ENCODE measurements around the gene SIRT4. TPM values are rescaled to one million over a fixed set of nuclear protein-coding genes. Genes with fewer than 3 reads are reported as not detected.

SIRT4 gene
- total RNA-seq, 1 experiment from 2014 or later: 1.9 TPM

DNA sequence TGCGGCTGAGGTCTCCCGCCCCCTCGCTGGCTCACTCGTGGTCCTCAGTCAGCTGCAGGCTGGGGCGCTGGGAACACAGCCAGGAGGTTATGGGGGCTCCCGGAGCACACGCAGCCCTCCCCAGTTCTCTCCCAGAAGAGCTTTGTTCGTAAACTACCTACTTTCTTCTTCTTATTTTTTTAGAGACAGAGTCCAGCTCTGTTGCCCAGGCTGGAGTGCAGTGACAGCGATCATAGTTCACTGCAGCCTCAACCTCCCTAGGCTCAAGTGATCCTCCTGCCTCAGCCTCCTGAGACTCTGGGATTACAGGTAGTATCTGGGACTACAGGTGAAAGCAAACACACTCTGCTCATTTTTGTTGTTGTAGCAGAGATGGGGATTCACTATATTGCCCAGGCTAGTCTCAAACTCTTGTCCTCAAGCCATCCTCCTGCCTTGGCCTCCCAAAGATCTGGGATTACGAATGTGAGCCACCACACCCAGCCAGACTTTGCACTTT lies 41.0 kb downstream of the SIRT4 start:
- Histone ChIP-seq H2AFZ (ENCODE audit: low read length) (no peak overlapping the region), H3K36me3 (ENCODE audit: low read depth, low read length) (no peaks in the 10 kb centered on the region), H3K4me3 (ENCODE audit: low read length) (no peak overlapping the region), H3K9me3 (ENCODE audit: low read length) (no peaks in the 10 kb centered on the region), H3K9me2 (replicated peaks; ENCODE audit: low read length) (no peaks in the 10 kb centered on the region), H3K4me2 (ENCODE audit: low read length) (no peak overlapping the region), H3K27ac (ENCODE audit: low read length) (no peak overlapping the region), H3K27me3 (ENCODE audit: low read length) (no peaks in the 10 kb centered on the region), H3K9ac (ENCODE audit: low read length) (no peak overlapping the region), H4K20me1 (ENCODE audit: low read length) (no peaks in the 10 kb centered on the region), H3K79me2 (ENCODE audit: low read length) (no peaks in the 10 kb centered on the region), H3F3A (ENCODE audit: low read length, unreplicated experiment) (no peaks in the 10 kb centered on the region), H3K4me1 (ENCODE audit: insufficient read depth, low read length) (no peaks in the 10 kb centered on the region)
- DNase-seq: no peak
- no TSS peak for BruUV-seq (replicated peaks)
- no peak for TF ChIP-seq CTCF (conservative IDR thresholded peaks at IDR 0.05; ENCODE audit: low read depth, low read length)
- TF ChIP-seq EZH2phosphoT487 (IDR thresholded peaks at IDR 0.05; ENCODE audit: borderline replicate concordance, low read length): no peak
- TF ChIP-seq EZH2 (IDR thresholded peaks at IDR 0.05; ENCODE audit: low read length, unreplicated experiment): no peak
- ATAC-seq: no peak
- ChIA-PET CTCF (no interaction called here), POLR2A (ENCODE audit: unreplicated experiment) (no interaction called here)
- intact Hi-C loops (cut with micrococcal nuclease): no loop called here

DNA sequence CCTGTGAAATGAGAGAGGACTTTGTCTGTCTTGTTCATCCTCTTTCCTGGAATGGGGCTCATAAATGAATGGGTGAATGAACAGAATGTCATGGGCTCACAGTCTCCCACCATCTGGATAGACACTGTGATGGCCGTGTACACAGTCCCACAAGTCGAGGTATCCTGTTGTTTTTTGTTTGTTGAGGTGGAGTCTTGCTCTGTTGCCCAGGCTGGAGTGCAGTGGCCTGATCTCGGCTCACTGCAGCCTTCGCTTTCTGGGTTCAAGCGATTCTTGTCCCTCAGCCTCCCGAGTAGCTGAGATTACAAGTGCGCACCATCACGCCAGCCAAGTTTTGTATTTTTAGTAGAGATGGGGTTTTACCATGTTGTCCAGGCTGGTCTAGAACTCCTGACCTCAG lies 41.6 kb downstream of the SIRT4 start:
- H3K4me2 ChIP-seq (ENCODE audit: low read length): no peak overlapping the region
- TF ChIP-seq EZH2phosphoT487 (IDR thresholded peaks at IDR 0.05; ENCODE audit: borderline replicate concordance, low read length) (no peak), CTCF (conservative IDR thresholded peaks at IDR 0.05; ENCODE audit: low read depth, low read length) (no peak), EZH2 (IDR thresholded peaks at IDR 0.05; ENCODE audit: low read length, unreplicated experiment) (no peak)
- intact Hi-C loops (cut with micrococcal nuclease): no loop called here
- ATAC-seq (no peak), DNase-seq (no peak)
- no TSS peak for BruUV-seq (replicated peaks)
- no peaks in the 10 kb centered on the region for H3K9me2 ChIP-seq (replicated peaks; ENCODE audit: low read length)
- H3K4me1 ChIP-seq (ENCODE audit: insufficient read depth, low read length): no peaks in the 10 kb centered on the region
- H3K4me3 ChIP-seq (ENCODE audit: low read length): no peak overlapping the region
- no peaks in the 10 kb centered on the region for H3K36me3 ChIP-seq (ENCODE audit: low read depth, low read length)
- no peaks in the 10 kb centered on the region for H3F3A ChIP-seq (ENCODE audit: low read length, unreplicated experiment)
- H3K27ac ChIP-seq (ENCODE audit: low read length): no peak overlapping the region
- H3K27me3 ChIP-seq (ENCODE audit: low read length): no peaks in the 10 kb centered on the region
- H4K20me1 ChIP-seq (ENCODE audit: low read length): no peaks in the 10 kb centered on the region
- ChIA-PET CTCF (no interaction called here), POLR2A (ENCODE audit: unreplicated experiment) (no interaction called here)
- no peak overlapping the region for H3K9ac ChIP-seq (ENCODE audit: low read length)
- no peak overlapping the region for H2AFZ ChIP-seq (ENCODE audit: low read length)
- H3K79me2 ChIP-seq (ENCODE audit: low read length): no peaks in the 10 kb centered on the region
- H3K9me3 ChIP-seq (ENCODE audit: low read length): no peaks in the 10 kb centered on the region

DNA sequence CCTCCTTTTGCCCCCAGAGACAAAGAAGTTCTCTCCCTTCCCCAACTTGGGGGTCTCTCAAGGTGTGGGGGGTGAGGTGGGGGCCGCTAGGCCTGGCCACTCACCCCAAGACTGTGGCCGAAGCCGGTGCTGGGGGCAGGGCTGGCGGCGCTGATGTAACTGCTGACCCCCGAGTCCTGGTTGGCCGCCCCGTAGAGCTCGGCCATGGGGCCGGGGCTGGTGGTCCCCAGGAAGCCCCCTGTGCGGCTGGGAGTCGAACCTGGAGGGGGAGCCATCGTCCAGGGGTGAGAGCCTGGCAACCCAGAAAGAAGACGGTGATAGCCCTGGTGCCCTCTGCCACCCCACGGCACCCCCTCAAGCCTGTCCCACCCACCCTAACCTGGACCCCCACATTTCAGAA lies 43.9 kb downstream of the SIRT4 start:
- POLR2A ChIA-PET (ENCODE audit: unreplicated experiment): no interaction called here
- CTCF ChIA-PET: interaction anchor here (0.7 kb wide), 2 partner anchors 25 to 121 kb away, joined by 4 to 5 read pairs; no protein-coding TSS in a partner anchor
- H3K9ac ChIP-seq (ENCODE audit: low read length): no peak overlapping the region
- peaks cover 5% of the 10 kb centered on the region for H3K4me1 ChIP-seq (ENCODE audit: insufficient read depth, low read length)
- no peak overlapping the region for H3K4me3 ChIP-seq (ENCODE audit: low read length)
- no peaks in the 10 kb centered on the region for H3K9me3 ChIP-seq (ENCODE audit: low read length)
- no peaks in the 10 kb centered on the region for H3K9me2 ChIP-seq (replicated peaks; ENCODE audit: low read length)
- no peaks in the 10 kb centered on the region for H3K27me3 ChIP-seq (ENCODE audit: low read length)
- H4K20me1 ChIP-seq (ENCODE audit: low read length): no peaks in the 10 kb centered on the region
- H3K79me2 ChIP-seq (ENCODE audit: low read length): no peaks in the 10 kb centered on the region
- no peak for ATAC-seq
- no peak overlapping the region for H3K27ac ChIP-seq (ENCODE audit: low read length)
- DNase-seq: no peak
- H2AFZ ChIP-seq (ENCODE audit: low read length): no peak overlapping the region
- intact Hi-C loops (cut with micrococcal nuclease): no loop called here
- no TSS peak for BruUV-seq (replicated peaks)
- H3K4me2 ChIP-seq (ENCODE audit: low read length): no peak overlapping the region
- H3K36me3 ChIP-seq (ENCODE audit: low read depth, low read length): no peaks in the 10 kb centered on the region
- H3F3A ChIP-seq (ENCODE audit: low read length, unreplicated experiment): no peaks in the 10 kb centered on the region
- no peak for TF ChIP-seq CTCF (conservative IDR thresholded peaks at IDR 0.05; ENCODE audit: low read depth, low read length)
- no peak for TF ChIP-seq EZH2phosphoT487 (IDR thresholded peaks at IDR 0.05; ENCODE audit: borderline replicate concordance, low read length)
- TF ChIP-seq EZH2 (IDR thresholded peaks at IDR 0.05; ENCODE audit: low read length, unreplicated experiment): no peak

Measured in PC-3 (cell line).